Esophagus muscularis mucosa (tissue), 4 donors: ENCODE data around the gene BAAT.

ENCODE experiments used
- CTCF ChIP-seq, 3 experiments: fragments of 200-600 bp in 2 of 3; fragments of 450-650 bp in 1 of 3; sonication (generic) in 2 of 3; IDR thresholded peaks; one replicate each; pipeline ENCODE4 v1.5.1; 2017 to 2019; ENCODE audit warnings: antibody characterized with exemption in 3 of 3, mild to moderate bottlenecking in 2 of 3, moderate library complexity in 1 of 3
- EP300 ChIP-seq: sonication (generic); formaldehyde crosslinking; IDR thresholded peaks from one replicate; pipeline ENCODE4 v1.6.1; 2017; ENCODE audit warnings: antibody characterized with exemption
- POLR2A ChIP-seq: fragments of 450-650 bp; IDR thresholded peaks from one replicate; pipeline ENCODE4 v1.6.1; 2017; ENCODE audit warnings: antibody characterized with exemption, moderate library complexity, mild to moderate bottlenecking, low read depth
- POLR2AphosphoS5 ChIP-seq, 2 donors: sonication (generic); formaldehyde crosslinking; IDR thresholded peaks; one replicate each; pipeline ENCODE4 v1.6.1; 2017; ENCODE audit warnings: antibody characterized with exemption in 2 of 2

GRCh38 chr9:101376111-101376848 lies 8.5 kb downstream of the BAAT start:
- TF ChIP-seq CTCF (IDR thresholded peaks at IDR 0.05) (no peak), EP300 (no peak), POLR2A (no peak), POLR2AphosphoS5 (IDR thresholded peaks at IDR 0.05) (no peak)
